ENCODE results near the gene GJC2.
"Not testable (repeated sequence)": the region's sequence is repeated elsewhere in the genome, so short reads cannot be mapped to it uniquely, and the experiment has no call there.

GJC2 gene

GRCh38 chr1:228149406-228150119 is at the start of gene GJC2:
GJC2 (plus strand) TSS chr1:228149930; CDS start chr1:228157759, 7,829 bp downstream.
- no peak for DNase-seq

- DNase-seq, result no peak
Observed at GRCh38 chr1:228100822-228101613, 48.7 kb upstream of the GJC2 start.

- no peak for DNase-seq
Observed at GRCh38 chr1:228101614-228101993, 48.1 kb upstream of the GJC2 start.

GRCh38 chr1:228101994-228102790 is 47.5 kb upstream of the GJC2 start:
- peak in 1 of 2 experiments; percentile 40 for DNase-seq

DNA sequence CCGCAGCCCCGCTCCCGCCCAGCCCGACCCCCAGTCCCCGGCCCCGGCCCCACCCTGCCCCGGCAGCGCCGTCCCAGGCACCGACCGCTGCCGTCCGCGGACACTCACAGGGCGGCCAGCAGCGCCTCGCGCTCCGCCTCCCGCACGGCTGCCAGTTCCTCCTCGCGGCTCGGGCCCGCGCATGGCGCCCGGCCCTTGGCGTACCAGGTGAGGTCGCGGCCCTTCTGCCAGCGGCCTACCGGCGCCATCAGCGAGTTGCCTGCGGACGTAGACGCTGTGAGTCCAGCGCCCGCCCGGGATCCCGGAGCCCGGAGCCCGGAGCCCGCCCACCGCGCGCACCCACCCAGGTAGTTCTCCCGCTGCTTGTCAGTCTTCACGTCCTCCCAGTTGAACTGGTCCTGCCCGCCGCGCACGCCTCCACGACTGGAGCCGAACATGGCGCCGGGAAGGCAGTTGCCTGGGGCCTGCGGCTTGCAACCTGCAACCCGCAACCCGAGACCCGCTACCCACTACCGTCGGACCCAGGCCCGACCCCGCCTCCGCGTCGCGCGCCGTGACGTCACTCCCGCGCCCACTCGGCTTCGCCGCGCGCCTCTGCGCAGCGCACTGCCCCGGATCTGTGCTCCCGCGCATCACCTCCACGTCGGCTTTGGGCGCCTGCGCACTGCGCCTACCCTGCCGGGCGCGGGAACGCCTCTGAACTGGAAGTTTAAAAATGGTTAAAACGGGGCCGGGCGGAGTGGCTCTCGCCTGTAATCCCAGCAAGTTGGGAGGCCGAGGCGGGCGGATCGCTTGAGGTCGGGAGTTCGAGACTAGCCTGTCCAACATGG is 46.7 kb upstream of the GJC2 start, which contains the start of gene C1orf35:
Gene C1orf35, minus strand, starts transcription at position 535 of the 830 bp plus-strand sequence. Its CDS starts 98 bp downstream, at position 437.
- peak; percentile 32 to 94 for DNase-seq

- DNase-seq, result no peak
Observed at GRCh38 chr1:228104526-228105269, 45.0 kb upstream of the GJC2 start.

DNA sequence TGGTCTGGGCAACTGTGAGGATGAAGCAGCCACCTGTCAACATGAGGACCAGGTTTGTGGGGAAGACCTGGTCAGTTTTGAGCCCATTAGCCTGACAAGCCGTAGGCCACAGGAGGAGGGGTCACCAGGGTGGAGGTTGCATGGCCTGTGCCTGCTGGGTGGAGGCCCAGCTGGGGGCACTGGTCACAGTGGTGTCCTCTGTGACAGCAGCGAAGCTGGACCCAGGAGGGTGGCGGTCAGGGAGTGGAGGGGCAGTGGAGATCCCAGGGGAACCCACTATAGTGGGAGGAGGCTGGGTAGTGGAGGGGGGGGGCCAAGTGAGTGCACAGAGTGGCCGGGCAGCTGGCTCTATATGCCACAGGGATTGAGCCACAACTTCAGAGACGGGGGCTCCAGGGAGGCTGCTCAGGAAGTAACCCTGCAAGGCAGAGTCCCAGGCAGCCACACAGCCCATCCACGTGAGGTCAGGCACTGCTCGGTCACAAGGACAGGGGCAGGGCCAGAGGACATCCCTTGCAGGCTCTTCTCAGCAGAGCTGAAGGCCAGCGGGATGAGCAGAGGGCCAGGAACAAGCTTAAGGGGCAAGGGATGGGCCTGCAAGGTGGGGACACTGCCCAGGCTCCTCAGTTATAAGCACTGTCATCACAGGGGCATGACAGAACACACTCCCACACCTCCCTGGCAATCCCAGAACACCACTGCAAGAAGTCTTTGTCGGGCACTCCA is 44.3 kb upstream of the GJC2 start:
- no peak for DNase-seq

- DNase-seq, result no peak
Observed at GRCh38 chr1:228105996-228106799, 43.5 kb upstream of the GJC2 start.

DNA sequence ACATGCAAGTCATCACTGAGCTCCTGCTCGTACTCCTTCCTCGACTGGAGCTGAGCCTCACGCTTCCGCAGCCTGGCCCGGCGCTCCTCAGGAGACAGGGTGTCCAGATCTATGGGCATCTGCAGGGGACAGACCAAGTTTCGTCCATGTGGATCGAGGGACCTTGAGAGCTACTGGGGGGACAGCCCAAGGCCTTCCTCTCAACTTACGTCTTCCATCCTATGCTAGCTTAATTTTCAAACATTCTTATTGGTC is 43.0 kb upstream of the GJC2 start:
- DNase-seq, result no peak

- DNase-seq, result no peak
Observed at GRCh38 chr1:228107636-228108035, 42.1 kb upstream of the GJC2 start.

DNA sequence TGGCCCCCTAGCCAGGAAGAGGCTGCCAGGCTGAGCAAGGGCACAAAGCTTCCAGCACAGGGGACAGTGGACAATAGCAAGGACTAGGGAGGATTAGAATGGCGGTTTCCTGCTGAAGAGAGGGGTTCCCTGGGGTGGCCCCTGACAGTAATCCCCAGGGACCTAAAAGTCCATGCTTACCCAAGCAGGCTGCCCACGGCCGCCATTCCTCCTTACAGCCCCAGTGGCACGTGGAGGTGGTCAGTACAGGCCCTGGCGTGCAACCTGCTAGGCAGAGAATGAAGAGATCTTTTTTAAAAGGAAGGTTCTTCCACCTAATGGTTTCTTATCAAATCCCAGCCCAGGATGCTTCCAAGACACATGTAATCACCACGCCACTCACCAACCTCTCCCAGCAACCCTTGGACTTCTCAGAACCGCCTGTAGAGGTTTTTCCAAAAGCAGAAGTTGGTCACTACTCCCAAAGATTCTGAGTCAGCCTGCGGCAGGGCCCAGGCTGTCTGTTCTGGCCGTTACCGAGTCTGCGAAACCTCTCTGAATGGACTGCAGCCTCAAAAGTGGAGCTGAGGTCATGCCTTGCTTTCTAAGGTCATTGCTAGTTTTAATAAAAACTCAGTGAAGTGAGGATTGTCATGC is 41.6 kb upstream of the GJC2 start:
- no peak for DNase-seq

- no peak for DNase-seq
Observed at GRCh38 chr1:228108742-228109072, 41.0 kb upstream of the GJC2 start.

DNA sequence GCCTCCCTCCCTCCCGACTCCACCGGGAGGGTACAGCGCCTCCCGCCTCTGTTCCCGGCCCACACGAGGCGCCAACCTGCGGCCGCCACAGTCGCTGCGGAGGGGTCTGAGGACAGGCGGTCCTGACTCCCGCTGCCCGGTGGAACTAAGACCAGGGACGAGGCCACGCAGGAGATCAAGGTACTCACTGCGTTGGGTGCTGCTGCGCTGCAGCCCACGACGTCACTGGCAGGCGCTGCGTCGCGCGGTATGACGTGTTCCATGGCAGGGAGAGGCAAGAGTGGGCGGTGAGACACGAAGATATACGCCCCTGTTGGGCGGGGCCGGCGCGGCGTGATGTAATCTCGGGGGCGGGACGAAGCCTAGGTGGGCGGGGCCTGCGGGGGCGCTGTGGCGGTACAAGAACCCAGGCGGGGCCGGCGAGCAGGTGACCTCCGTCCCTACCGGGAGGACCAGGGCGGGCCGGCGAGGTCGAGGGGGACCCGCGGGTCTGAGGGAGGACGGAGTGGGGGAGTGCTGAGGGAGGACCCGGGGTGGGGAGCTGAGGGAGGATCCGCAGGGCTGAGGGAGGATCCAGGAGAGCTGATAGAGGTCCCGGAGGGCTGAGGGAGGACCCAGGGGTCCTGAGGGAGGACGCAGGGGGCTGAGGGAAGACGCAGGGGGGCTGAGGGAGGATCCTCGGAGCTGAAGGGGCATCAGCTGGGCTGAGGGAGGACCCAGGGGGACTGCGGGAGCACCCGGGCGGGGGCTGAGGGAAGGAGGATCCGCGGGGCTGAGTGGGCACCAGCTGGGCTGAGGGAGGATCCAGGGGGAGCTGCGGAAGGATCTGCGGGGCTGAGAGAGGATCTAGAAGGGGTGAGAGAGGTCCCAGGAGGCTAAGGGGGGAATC is 40.4 kb upstream of the GJC2 start, which contains the start of gene MRPL55:
Gene MRPL55, minus strand, starts transcription at position 227 of the 889 bp plus-strand sequence. CDS start 1,039 bp downstream, outside the sequence.
- peak; percentile 62 to 91 for DNase-seq

DNA sequence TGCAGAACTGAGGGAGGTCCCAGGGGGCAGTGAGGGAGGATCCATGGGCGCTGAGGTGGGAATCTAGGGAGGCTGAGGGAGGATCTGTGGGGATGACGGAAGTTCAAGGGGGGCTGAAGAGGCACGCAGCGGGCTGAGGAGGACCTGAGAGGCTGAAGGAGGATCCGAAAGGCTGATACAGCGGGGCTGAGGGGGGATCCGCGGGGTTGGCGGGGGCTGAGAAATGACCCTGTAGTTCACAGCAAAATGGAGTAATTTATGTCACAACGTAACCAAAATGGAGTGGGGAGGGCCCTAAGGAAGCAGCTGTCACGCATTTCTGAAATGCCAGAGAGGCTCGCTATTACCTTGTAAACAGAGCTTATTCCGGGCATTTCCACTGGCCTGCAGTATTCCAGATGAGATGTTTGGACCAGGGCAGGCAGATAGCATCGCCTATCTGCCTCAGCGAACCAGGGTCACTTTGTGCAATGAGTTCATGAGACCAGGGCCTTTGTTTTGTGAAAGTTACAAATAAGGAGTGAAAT is 39.7 kb upstream of the GJC2 start:
- DNase-seq, result no peak

DNA sequence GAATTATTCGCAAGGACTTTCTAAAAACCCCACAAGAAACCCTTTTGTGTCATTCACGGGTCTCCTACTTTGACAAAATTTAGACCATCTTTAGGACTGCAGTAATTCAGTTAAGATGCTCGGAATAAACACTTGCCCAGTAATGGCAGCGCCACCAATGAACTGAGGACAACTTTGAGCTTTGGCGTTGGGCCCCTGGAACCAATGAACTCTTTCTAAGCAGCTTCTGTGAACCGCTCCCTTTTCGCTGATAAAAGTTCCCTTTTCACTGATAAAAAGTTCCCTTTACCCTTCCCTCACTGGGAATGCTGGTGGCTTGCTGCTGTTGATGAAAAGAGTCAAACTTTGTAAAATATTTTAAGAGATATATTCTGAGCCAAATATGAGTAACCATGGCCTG is 39.2 kb upstream of the GJC2 start:
- no peak for DNase-seq

DNA sequence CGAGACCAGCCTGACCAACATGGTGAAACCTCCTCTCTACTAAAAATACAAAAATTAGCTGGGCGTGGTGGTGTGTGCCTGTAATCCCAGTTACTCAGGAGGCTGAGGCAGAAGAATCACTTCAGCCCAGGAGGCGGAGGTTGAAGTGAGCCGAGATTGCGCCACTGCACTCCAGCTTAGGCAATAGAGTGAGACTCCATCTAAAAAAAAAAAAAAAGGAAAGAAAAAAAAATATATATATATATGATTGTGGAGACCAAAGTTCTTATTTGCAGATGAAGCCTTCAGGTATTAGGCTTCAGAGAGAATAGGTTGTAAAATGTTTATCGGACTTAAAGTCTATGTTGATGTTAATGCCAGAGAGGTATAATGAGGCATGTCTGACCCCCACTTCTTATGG is 38.4 kb upstream of the GJC2 start:
- DNase-seq, result not testable (repeated sequence)

GRCh38 chr1:228112167-228112566 is 37.6 kb upstream of the GJC2 start:
- DNase-seq, result no peak

- DNase-seq, result no peak
Observed at GRCh38 chr1:228112617-228113016, 37.1 kb upstream of the GJC2 start.

GRCh38 chr1:228114827-228115226 is 34.9 kb upstream of the GJC2 start:
- no peak for DNase-seq

All from NCI-H526 (cell line).